CD4-positive, CD25-positive, alpha-beta regulatory T cell (primary cell): ENCODE measurements around the gene ITGB1BP1. TPM values are rescaled to one million over a fixed set of nuclear protein-coding genes. Genes with fewer than 3 reads are reported as not detected.
A peak's percentile ranks its signal among the peaks of the same experiment; 100 is the strongest.

Experiments
- ATAC-seq, 2 donors: fragments of 150-1000 bp; cut with Tn5 transposase; one replicate each; pipeline ENCODE4 v1.10.0; 2021; ENCODE audit warnings: low read depth in 2 of 2, moderate number of reproducible peaks in 2 of 2, moderate library complexity in 1 of 2
- DNase-seq, 3 donors: peaks; one replicate each; pipeline versions ENCODE4 v3.0.0 to v3.0.0-alpha.2; 2012 to 2022; ENCODE audit warnings: mixed read lengths in 1 of 3
- H3K27ac ChIP-seq: one replicate; pipeline ENCODE4 v1.7.0; 2013; ENCODE audit warnings: mild to moderate bottlenecking, low read length; ENCODE audit not compliant: insufficient read depth, poor library complexity, severe bottlenecking
- H3K27me3 ChIP-seq: one replicate; pipeline ENCODE4 v1.7.0; 2013; ENCODE audit warnings: low read length; ENCODE audit not compliant: control insufficient read depth, insufficient read depth
- H3K36me3 ChIP-seq: one replicate; pipeline ENCODE4 v1.7.0; 2013; ENCODE audit warnings: mild to moderate bottlenecking, low read length, moderate library complexity; ENCODE audit not compliant: control insufficient read depth, insufficient read depth
- H3K4me1 ChIP-seq: 2 replicates; pipeline ENCODE4 v1.7.0; 2013; ENCODE audit warnings: mild to moderate bottlenecking, low read length; ENCODE audit not compliant: insufficient read depth, control insufficient read depth, poor library complexity, severe bottlenecking
- H3K4me3 ChIP-seq: one replicate; pipeline ENCODE4 v1.7.0; 2013; ENCODE audit warnings: low read depth, mild to moderate bottlenecking, low read length, moderate library complexity
- H3K9me3 ChIP-seq, 2 experiments: 1 replicate in 1 of 2; 2 replicates in 1 of 2; pipeline ENCODE4 v1.7.0; 2013; ENCODE audit warnings: low read length in 2 of 2, mild to moderate bottlenecking in 1 of 2, moderate library complexity in 1 of 2; ENCODE audit not compliant: control insufficient read depth in 2 of 2
- H3K27ac Mint-ChIP-seq, 3 donors: one replicate each; pipeline ENCODE4 v1.8.0; 2020 to 2022; ENCODE audit warnings: mild to moderate bottlenecking in 3 of 3, mixed read lengths in 3 of 3, moderate library complexity in 2 of 3
- H3K27me3 Mint-ChIP-seq: one replicate; pipeline ENCODE4 v1.8.0; 2022; ENCODE audit warnings: mild to moderate bottlenecking, mixed read lengths
- H3K36me3 Mint-ChIP-seq: one replicate; pipeline ENCODE4 v1.8.0; 2020; ENCODE audit warnings: mixed read lengths
- H3K4me1 Mint-ChIP-seq, 4 donors: one replicate each; pipeline ENCODE4 v1.8.0; 2020 to 2022; ENCODE audit warnings: mixed read lengths in 4 of 4, mild to moderate bottlenecking in 1 of 4
- H3K4me3 Mint-ChIP-seq, 4 donors: one replicate each; pipeline ENCODE4 v1.8.0; 2020 to 2022; ENCODE audit warnings: mild to moderate bottlenecking in 4 of 4, mixed read lengths in 4 of 4, moderate library complexity in 3 of 4
- H3K9me3 Mint-ChIP-seq, 7 donors: one replicate each; pipeline ENCODE4 v1.8.0; 2020 to 2022; ENCODE audit warnings: mixed read lengths in 7 of 7, mild to moderate bottlenecking in 3 of 7, moderate library complexity in 2 of 7
- polyA plus RNA-seq, 4 donors: library from polyadenylated mRNA; unstranded; fragments of 300-500 nt; fragmentation: Illumina TruSeq; gene quantifications; one replicate each; pipeline ENCODE4 v1.2.3, GENCODE V29; 2021
- total RNA-seq: library from RNA; stranded (reverse); gene quantifications from one replicate; pipeline ENCODE4 v1.2.3, GENCODE V29; 2022

Gene ITGB1BP1
- total and polyA plus RNA-seq, 5 donors from 2014 or later = 65.3 to 199 (median 166) TPM

- Mint-ChIP-seq H3K27ac (no peak overlapping the region), H3K9me3 (no peaks in the 10 kb centered on the region), H3K27me3 (no peaks in the 10 kb centered on the region), H3K4me3 (no peak overlapping the region), H3K36me3 (peaks cover 47% of the 10 kb centered on the region), H3K4me1 (peaks cover 6 to 26% (median 16%) of the 10 kb centered on the region in 4 donors)
- Histone ChIP-seq H3K27ac (no peak overlapping the region), H3K4me1 (no peaks in the 10 kb centered on the region), H3K9me3 (no peaks in the 10 kb centered on the region), H3K4me3 (no peak overlapping the region), H3K36me3 (peaks cover 48% of the 10 kb centered on the region), H3K27me3 (no peaks in the 10 kb centered on the region)
- DNase-seq (no peak), ATAC-seq (no peak)
Observed at GRCh38 chr2:9441556-9441955, 18.2 kb upstream of the ITGB1BP1 start.

GRCh38 chr2:9440058-9440727 is 16.9 kb upstream of the ITGB1BP1 start:
- Mint-ChIP-seq H3K27me3 (no peaks in the 10 kb centered on the region), H3K4me1 (peaks cover 5 to 18% (median 12%) of the 10 kb centered on the region in 4 donors), H3K4me3 (no peak overlapping the region), H3K9me3 (no peaks in the 10 kb centered on the region), H3K27ac (no peak overlapping the region), H3K36me3 (peaks cover 44% of the 10 kb centered on the region)
- H3K4me3 ChIP-seq = no peak overlapping the region
- no peaks in the 10 kb centered on the region for H3K4me1 ChIP-seq
- no peak for ATAC-seq
- no peaks in the 10 kb centered on the region for H3K9me3 ChIP-seq
- no peak overlapping the region for H3K27ac ChIP-seq
- peaks cover 54% of the 10 kb centered on the region for H3K36me3 ChIP-seq
- H3K27me3 ChIP-seq = no peaks in the 10 kb centered on the region
- no peak for DNase-seq

- H3K9me3 Mint-ChIP-seq = no peaks in the 10 kb centered on the region
- DNase-seq = no peak
- no peak overlapping the region for H3K4me3 Mint-ChIP-seq
- H3K36me3 ChIP-seq = peaks cover 56% of the 10 kb centered on the region
- H3K27ac Mint-ChIP-seq = no peak overlapping the region
- no peaks in the 10 kb centered on the region for H3K9me3 ChIP-seq
- peaks cover 4 to 12% (median 6%) of the 10 kb centered on the region in 4 donors for H3K4me1 Mint-ChIP-seq
- ATAC-seq = no peak
- no peaks in the 10 kb centered on the region for H3K27me3 ChIP-seq
- no peaks in the 10 kb centered on the region for H3K4me1 ChIP-seq
- H3K27me3 Mint-ChIP-seq = no peaks in the 10 kb centered on the region
- H3K4me3 ChIP-seq = no peak overlapping the region
- H3K36me3 Mint-ChIP-seq = peaks cover 46% of the 10 kb centered on the region
- H3K27ac ChIP-seq = no peak overlapping the region
Observed at GRCh38 chr2:9439536-9439935, 16.2 kb upstream of the ITGB1BP1 start.

GRCh38 chr2:9434489-9434888 is 11.2 kb upstream of the ITGB1BP1 start:
- Mint-ChIP-seq H3K4me3 (no peak overlapping the region), H3K27me3 (no peaks in the 10 kb centered on the region), H3K9me3 (no peaks in the 10 kb centered on the region), H3K4me1 (peaks cover 0 to 16% (median 3%) of the 10 kb centered on the region in 4 donors), H3K36me3 (peaks cover 57% of the 10 kb centered on the region), H3K27ac (peak overlapping the region in 1 of 3 donors; percentile 52)
- Histone ChIP-seq H3K9me3 (no peaks in the 10 kb centered on the region), H3K4me1 (no peaks in the 10 kb centered on the region), H3K27me3 (no peaks in the 10 kb centered on the region), H3K27ac (no peak overlapping the region), H3K4me3 (no peak overlapping the region), H3K36me3 (peaks cover 76% of the 10 kb centered on the region)
- DNase-seq = no peak
- no peak for ATAC-seq

GRCh38 chr2:9430316-9431293 is 7.3 kb upstream of the ITGB1BP1 start:
- ATAC-seq = no peak
- Mint-ChIP-seq H3K4me1 (peaks cover 3 to 16% (median 4%) of the 10 kb centered on the region in 4 donors), H3K4me3 (no peak overlapping the region)

GRCh38 chr2:9428965-9429577 is 5.7 kb upstream of the ITGB1BP1 start:
- ATAC-seq = no peak
- H3K36me3 Mint-ChIP-seq = peaks cover 33% of the 10 kb centered on the region

More at GRCh38 chr2:9430316-9431293, 7.3 kb upstream of the ITGB1BP1 start:
- peak overlapping the region in 1 of 3 donors; percentile 41 for H3K27ac Mint-ChIP-seq
- Histone ChIP-seq H3K27me3 (no peaks in the 10 kb centered on the region), H3K36me3 (peaks cover 58% of the 10 kb centered on the region), H3K9me3 (no peaks in the 10 kb centered on the region), H3K4me3 (no peak overlapping the region), H3K4me1 (no peaks in the 10 kb centered on the region), H3K27ac (no peak overlapping the region)
- peaks cover 42% of the 10 kb centered on the region for H3K36me3 Mint-ChIP-seq
- H3K9me3 Mint-ChIP-seq = no peaks in the 10 kb centered on the region
- no peaks in the 10 kb centered on the region for H3K27me3 Mint-ChIP-seq
- DNase-seq = no peak

GRCh38 chr2:9424447-9425164 is 1.3 kb upstream of the ITGB1BP1 start:
- no peaks in the 10 kb centered on the region for H3K27me3 Mint-ChIP-seq
- peak overlapping the region; percentile 86 for H3K27ac ChIP-seq
- peaks cover 23 to 33% (median 25%) of the 10 kb centered on the region in 4 donors for H3K4me1 Mint-ChIP-seq
- DNase-seq (no peak), ATAC-seq (no peak)
- peaks cover 0 to 2% (median 0%) of the 10 kb centered on the region in 7 donors for H3K9me3 Mint-ChIP-seq
- H3K4me1 ChIP-seq = peaks cover 37% of the 10 kb centered on the region
- H3K9me3 ChIP-seq = no peaks in the 10 kb centered on the region
- H3K4me3 ChIP-seq = peak overlapping the region; percentile 88
- H3K36me3 Mint-ChIP-seq = peaks cover under 1% of the 10 kb centered on the region
- no peaks in the 10 kb centered on the region for H3K27me3 ChIP-seq
- H3K36me3 ChIP-seq = peaks cover 8% of the 10 kb centered on the region
- H3K27ac Mint-ChIP-seq = no peak overlapping the region
- no peak overlapping the region for H3K4me3 Mint-ChIP-seq

More at GRCh38 chr2:9428965-9429577, 5.7 kb upstream of the ITGB1BP1 start:
- Mint-ChIP-seq H3K9me3 (no peaks in the 10 kb centered on the region), H3K4me1 (peaks cover 3 to 12% (median 5%) of the 10 kb centered on the region in 4 donors), H3K27me3 (no peaks in the 10 kb centered on the region), H3K4me3 (no peak overlapping the region), H3K27ac (no peak overlapping the region)
- Histone ChIP-seq H3K4me1 (peaks cover 8% of the 10 kb centered on the region), H3K36me3 (peaks cover 49% of the 10 kb centered on the region), H3K27ac (no peak overlapping the region), H3K27me3 (no peaks in the 10 kb centered on the region), H3K9me3 (no peaks in the 10 kb centered on the region), H3K4me3 (no peak overlapping the region)
- no peak for DNase-seq
